K562 (cell line): ENCODE results near the gene SLC17A2. TPM values are rescaled to one million over a fixed set of nuclear protein-coding genes. Genes with fewer than 3 reads are reported as not detected.

Source experiments
- CBFA2T2 ChIP-seq: fragments of 450-650 bp; conservative IDR thresholded peaks from 2 replicates; pipeline ENCODE4 v1.6.1; 2017; ENCODE audit warnings: mild to moderate bottlenecking
- CHD4 ChIP-seq: fragments of 200-600 bp; sonication (generic); IDR thresholded peaks from 3 replicates; pipeline ENCODE4 v1.6.1; 2012; ENCODE audit warnings: low read depth, mild to moderate bottlenecking, mixed read lengths, low read length, inconsistent platforms; ENCODE audit not compliant: insufficient read depth, insufficient replicate concordance, poor library complexity, severe bottlenecking
- DACH1 ChIP-seq: fragments of 450-650 bp; IDR thresholded peaks from 2 replicates; pipeline ENCODE4 v1.6.1; 2018; ENCODE audit not compliant: partially characterized antibody
- FOXK1 ChIP-seq: sonication (generic); formaldehyde crosslinking; IDR thresholded peaks from 2 replicates; pipeline ENCODE4 v1.8.0; 2022; ENCODE audit warnings: missing genetic modification reagents, mild to moderate bottlenecking, borderline replicate concordance
- GTF2E2 ChIP-seq: fragments of 200-800 bp; sonication (Bioruptor generic); IDR thresholded peaks from 2 replicates; pipeline ENCODE4 v1.6.1; 2016; ENCODE audit warnings: missing genetic modification characterization, missing compliant biosample characterization
- HNRNPK ChIP-seq: fragments of 200-400 bp; formaldehyde crosslinking; IDR thresholded peaks from one replicate; pipeline ENCODE4 v1.6.1; 2018; ENCODE audit warnings: mild to moderate bottlenecking, low read depth, low read length; ENCODE audit not compliant: poor library complexity, severe bottlenecking
- HOXB6 ChIP-seq: fragments of 250-450 bp; sonication (Bioruptor Pico); IDR thresholded peaks from 2 replicates; pipeline ENCODE4 v1.5.1; 2022; ENCODE audit warnings: mild to moderate bottlenecking, borderline replicate concordance
- PTBP1 ChIP-seq: fragments of 200-400 bp; formaldehyde crosslinking; IDR thresholded peaks from 2 replicates; pipeline ENCODE4 v1.6.1; 2017; ENCODE audit warnings: low read depth, low read length
- SIN3B ChIP-seq: fragments of 450-650 bp; IDR thresholded peaks from 2 replicates; pipeline ENCODE4 v1.6.1; 2017; ENCODE audit warnings: low read depth, mild to moderate bottlenecking, moderate library complexity
- SMARCA5 ChIP-seq: fragments of 450-650 bp; IDR thresholded peaks from 2 replicates; pipeline ENCODE4 v1.6.1; 2016
- TCF7 ChIP-seq: sonication (generic); IDR thresholded peaks from 2 replicates; pipeline ENCODE4 v1.6.1; 2016; ENCODE audit warnings: antibody characterized with exemption, borderline replicate concordance
- ZC3H4 ChIP-seq: sonication (generic); formaldehyde crosslinking; IDR thresholded peaks from 2 replicates; pipeline ENCODE4 v1.9.0; 2021; ENCODE audit warnings: missing genetic modification reagents, borderline replicate concordance
- ZNF197 ChIP-seq: fragments of 200-800 bp; sonication (Bioruptor generic); IDR thresholded peaks from 2 replicates; pipeline ENCODE4 v1.6.1; 2016; ENCODE audit warnings: low read depth, missing genetic modification characterization, missing compliant biosample characterization
- ZNF431 ChIP-seq: sonication (generic); formaldehyde crosslinking; IDR thresholded peaks from 2 replicates; pipeline ENCODE4 v1.8.0; 2022; ENCODE audit warnings: mild to moderate bottlenecking, missing genetic modification reagents
- ZNF436 ChIP-seq: fragments of 250-450, 450-650 bp; sonication (Bioruptor Pico); formaldehyde crosslinking; IDR thresholded peaks from 2 replicates; pipeline ENCODE4 v1.7.0; 2020; ENCODE audit warnings: mild to moderate bottlenecking
- polyA plus RNA-seq, 8 experiments: library from polyadenylated mRNA; depleted of rRNA in 4 of 8; stranded (reverse) in 5 of 8; unstranded in 3 of 8; fragments of >200 nt; fragmentation: Nextera tagmentation in 2 of 8; fragmentation: Illumina TruSeq in 1 of 8; extraction: Ambion mirVana in 2 of 8; extraction: Trizol in 1 of 8; gene quantifications; 2 replicates each; pipeline versions ENCODE4 v1.2.1 to v1.2.3, GENCODE V29; 2011 to 2014; ENCODE audit warnings: inconsistent platforms in 1 of 8, missing spikeins in 1 of 8
- total RNA-seq, 7 experiments: library from RNA; depleted of rRNA in 6 of 7; stranded (reverse); fragments of >200 nt in 6 of 7; fragmentation: Illumina TruSeq in 2 of 7; extraction: Trizol in 2 of 7; gene quantifications; 2 replicates each; pipeline versions ENCODE4 v1.2.1 to v1.2.3, GENCODE V29; 2011 to 2021; ENCODE audit warnings: low replicate concordance in 1 of 7
- TF ChIP-seq, protein P1 (sequence below), 2 experiments: IDR thresholded peaks in 1 of 2; conservative IDR thresholded peaks in 1 of 2; 2 replicates each; pipeline ENCODE4 v1.6.1; 2016; ENCODE audit warnings: low read depth in 2 of 2, mild to moderate bottlenecking in 1 of 2, missing compliant biosample characterization in 1 of 2, missing genetic modification characterization in 1 of 2, moderate library complexity in 1 of 2
- TF ChIP-seq, protein P2 (sequence below): fragments of 250-450 bp; sonication (Bioruptor Pico); IDR thresholded peaks from 2 replicates; pipeline ENCODE4 v1.4.0; 2020
- TF ChIP-seq, protein P3 (sequence below), 2 experiments: fragments of 450-650 bp; IDR thresholded peaks; 2 replicates each; pipeline ENCODE4 v1.6.1; 2016

SLC17A2 gene
- total and polyA plus RNA-seq, 9 of the 15 experiments (the other 6 are each of a cell fraction or from before 2014, with no cell fraction given) = not detected

DNA sequence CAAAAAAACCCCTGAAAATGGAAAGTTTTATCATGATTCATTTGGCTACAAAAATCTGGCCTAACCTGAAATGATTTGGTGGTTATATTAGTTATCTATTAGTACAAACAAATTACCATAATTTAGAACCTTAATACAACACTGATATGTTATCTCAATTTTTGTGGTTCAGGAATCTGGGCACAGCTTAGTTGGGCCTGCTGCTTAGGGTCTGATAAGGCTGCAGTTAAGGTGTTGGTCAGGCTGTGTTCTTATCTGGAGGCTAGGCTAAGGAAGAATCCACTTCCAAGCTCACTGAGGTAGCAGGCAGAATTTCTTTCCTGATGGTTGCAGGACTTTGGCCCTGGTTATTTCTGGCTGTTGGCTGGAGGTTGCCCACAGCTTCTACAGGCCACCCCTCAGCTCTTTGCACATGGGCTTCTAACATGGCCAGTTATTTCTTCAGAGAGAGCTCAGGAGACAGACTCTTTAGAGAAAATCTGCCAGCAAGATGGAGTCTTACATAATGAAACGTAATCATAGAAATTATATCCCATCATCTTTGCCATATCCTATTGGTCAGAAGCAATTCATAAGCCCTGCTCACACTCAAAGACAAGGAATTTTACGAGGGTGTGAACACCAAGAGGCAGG is 43.5 kb upstream of the SLC17A2 start (continued):
- TF ChIP-seq, protein P1, sequence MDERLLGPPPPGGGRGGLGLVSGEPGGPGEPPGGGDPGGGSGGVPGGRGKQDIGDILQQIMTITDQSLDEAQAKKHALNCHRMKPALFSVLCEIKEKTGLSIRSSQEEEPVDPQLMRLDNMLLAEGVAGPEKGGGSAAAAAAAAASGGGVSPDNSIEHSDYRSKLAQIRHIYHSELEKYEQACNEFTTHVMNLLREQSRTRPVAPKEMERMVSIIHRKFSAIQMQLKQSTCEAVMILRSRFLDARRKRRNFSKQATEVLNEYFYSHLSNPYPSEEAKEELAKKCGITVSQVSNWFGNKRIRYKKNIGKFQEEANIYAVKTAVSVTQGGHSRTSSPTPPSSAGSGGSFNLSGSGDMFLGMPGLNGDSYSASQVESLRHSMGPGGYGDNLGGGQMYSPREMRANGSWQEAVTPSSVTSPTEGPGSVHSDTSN (CRISPR knock-in tag; IDR thresholded peaks at IDR 0.05; ENCODE audit: low read depth) = no peak
- TF ChIP-seq, protein P1 (tag; conservative IDR thresholded peaks at IDR 0.05; ENCODE audit: low read depth) = no peak
- TF ChIP-seq CBFA2T2 (peak; percentile 91), SIN3B (no peak), CHD4 (no peak), ZNF197 (CRISPR knock-in tag) (peak; percentile 89), GTF2E2 (tag) (no peak), ZNF431 (CRISPR knock-in tag) (no peak), DACH1 (peak; percentile 95), ZNF436 (CRISPR knock-in tag) (no peak), TCF7 (no peak), HNRNPK (no peak), SMARCA5 (no peak), HOXB6 (CRISPR knock-in tag) (no peak), PTBP1 (no peak), FOXK1 (no peak), ZC3H4 (no peak)
- TF ChIP-seq, protein P2, sequence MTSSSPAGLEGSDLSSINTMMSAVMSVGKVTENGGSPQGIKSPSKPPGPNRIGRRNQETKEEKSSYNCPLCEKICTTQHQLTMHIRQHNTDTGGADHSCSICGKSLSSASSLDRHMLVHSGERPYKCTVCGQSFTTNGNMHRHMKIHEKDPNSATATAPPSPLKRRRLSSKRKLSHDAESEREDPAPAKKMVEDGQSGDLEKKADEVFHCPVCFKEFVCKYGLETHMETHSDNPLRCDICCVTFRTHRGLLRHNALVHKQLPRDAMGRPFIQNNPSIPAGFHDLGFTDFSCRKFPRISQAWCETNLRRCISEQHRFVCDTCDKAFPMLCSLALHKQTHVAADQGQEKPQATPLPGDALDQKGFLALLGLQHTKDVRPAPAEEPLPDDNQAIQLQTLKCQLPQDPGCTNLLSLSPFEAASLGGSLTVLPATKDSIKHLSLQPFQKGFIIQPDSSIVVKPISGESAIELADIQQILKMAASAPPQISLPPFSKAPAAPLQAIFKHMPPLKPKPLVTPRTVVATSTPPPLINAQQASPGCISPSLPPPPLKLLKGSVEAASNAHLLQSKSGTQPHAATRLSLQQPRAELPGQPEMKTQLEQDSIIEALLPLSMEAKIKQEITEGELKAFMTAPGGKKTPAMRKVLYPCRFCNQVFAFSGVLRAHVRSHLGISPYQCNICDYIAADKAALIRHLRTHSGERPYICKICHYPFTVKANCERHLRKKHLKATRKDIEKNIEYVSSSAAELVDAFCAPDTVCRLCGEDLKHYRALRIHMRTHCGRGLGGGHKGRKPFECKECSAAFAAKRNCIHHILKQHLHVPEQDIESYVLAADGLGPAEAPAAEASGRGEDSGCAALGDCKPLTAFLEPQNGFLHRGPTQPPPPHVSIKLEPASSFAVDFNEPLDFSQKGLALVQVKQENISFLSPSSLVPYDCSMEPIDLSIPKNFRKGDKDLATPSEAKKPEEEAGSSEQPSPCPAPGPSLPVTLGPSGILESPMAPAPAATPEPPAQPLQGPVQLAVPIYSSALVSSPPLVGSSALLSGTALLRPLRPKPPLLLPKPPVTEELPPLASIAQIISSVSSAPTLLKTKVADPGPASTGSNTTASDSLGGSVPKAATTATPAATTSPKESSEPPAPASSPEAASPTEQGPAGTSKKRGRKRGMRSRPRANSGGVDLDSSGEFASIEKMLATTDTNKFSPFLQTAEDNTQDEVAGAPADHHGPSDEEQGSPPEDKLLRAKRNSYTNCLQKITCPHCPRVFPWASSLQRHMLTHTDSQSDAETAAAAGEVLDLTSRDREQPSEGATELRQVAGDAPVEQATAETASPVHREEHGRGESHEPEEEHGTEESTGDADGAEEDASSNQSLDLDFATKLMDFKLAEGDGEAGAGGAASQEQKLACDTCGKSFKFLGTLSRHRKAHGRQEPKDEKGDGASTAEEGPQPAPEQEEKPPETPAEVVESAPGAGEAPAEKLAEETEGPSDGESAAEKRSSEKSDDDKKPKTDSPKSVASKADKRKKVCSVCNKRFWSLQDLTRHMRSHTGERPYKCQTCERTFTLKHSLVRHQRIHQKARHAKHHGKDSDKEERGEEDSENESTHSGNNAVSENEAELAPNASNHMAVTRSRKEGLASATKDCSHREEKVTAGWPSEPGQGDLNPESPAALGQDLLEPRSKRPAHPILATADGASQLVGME (CRISPR knock-in tag) = no peak
- TF ChIP-seq, protein P3, sequence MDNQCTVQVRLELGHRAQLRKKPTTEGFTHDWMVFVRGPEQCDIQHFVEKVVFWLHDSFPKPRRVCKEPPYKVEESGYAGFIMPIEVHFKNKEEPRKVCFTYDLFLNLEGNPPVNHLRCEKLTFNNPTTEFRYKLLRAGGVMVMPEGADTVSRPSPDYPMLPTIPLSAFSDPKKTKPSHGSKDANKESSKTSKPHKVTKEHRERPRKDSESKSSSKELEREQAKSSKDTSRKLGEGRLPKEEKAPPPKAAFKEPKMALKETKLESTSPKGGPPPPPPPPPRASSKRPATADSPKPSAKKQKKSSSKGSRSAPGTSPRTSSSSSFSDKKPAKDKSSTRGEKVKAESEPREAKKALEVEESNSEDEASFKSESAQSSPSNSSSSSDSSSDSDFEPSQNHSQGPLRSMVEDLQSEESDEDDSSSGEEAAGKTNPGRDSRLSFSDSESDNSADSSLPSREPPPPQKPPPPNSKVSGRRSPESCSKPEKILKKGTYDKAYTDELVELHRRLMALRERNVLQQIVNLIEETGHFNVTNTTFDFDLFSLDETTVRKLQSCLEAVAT (IDR thresholded peaks at IDR 0.05) = peak in 1 of 2 experiments; percentile 94; a peak in 2 of 4 replicates
